PC-3 (cell line): ENCODE measurements around the gene NECAP2. TPM values are rescaled to one million over a fixed set of nuclear protein-coding genes. Genes with fewer than 3 reads are reported as not detected.
"Not testable (repeated sequence)": the region's sequence is repeated elsewhere in the genome, so short reads cannot be mapped to it uniquely, and the experiment has no call there.

ENCODE experiments used
- ATAC-seq: fragments of 200-7000 bp; cut with Tn5 transposase; 2 replicates; pipeline ENCODE4 v1.9.1; 2020; ENCODE audit warnings: mild to moderate bottlenecking, moderate library complexity
- BruUV-seq: library from RNA; stranded (reverse); fragments of 400-500 nt; replicated peaks from 2 replicates; lab custom pipeline; 2021; lab: Mats Ljungman, UMichigan
- CTCF ChIA-PET: fragments of 300-600 bp; sonication (Branson Sonifier 250); formaldehyde crosslinking; loops from one replicate; lab custom pipeline; 2022; ENCODE audit warnings: antibody characterized with exemption; lab: Charles Lee
- POLR2A ChIA-PET: fragments of 300-600 bp; sonication (Branson Sonifier 250); formaldehyde crosslinking; loops from one replicate; lab custom pipeline; 2022; ENCODE audit warnings: antibody characterized with exemption; ENCODE audit not compliant: unreplicated experiment; lab: Charles Lee
- DNase-seq: peaks from one replicate; pipeline ENCODE4 v3.0.0-alpha.2; 2015
- H2AFZ ChIP-seq: fragments of 300-600 bp; sonication (generic); 2 replicates; pipeline ENCODE4 v1.6.0; 2016; ENCODE audit warnings: antibody characterized with exemption, low read length
- H3F3A ChIP-seq: fragments of 300-600 bp; sonication (generic); one replicate; pipeline ENCODE4 v1.6.0; 2017; ENCODE audit warnings: antibody characterized with exemption, low read length, control low read depth, mild to moderate bottlenecking; ENCODE audit not compliant: unreplicated experiment
- H3K27ac ChIP-seq: fragments of 300-600 bp; sonication (generic); 2 replicates; pipeline ENCODE4 v1.5.1; 2016; ENCODE audit warnings: mild to moderate bottlenecking, low read length
- H3K27me3 ChIP-seq: fragments of 300-600 bp; sonication (generic); 2 replicates; pipeline ENCODE4 v1.6.1; 2016; ENCODE audit warnings: low read length, mixed read lengths
- H3K36me3 ChIP-seq: fragments of 300-600 bp; sonication (generic); 2 replicates; pipeline ENCODE4 v1.6.1; 2016; ENCODE audit warnings: low read depth, mixed run types, low read length, mixed read lengths
- H3K4me1 ChIP-seq: fragments of 300-600 bp; sonication (generic); 2 replicates; pipeline ENCODE4 v1.5.1; 2016; ENCODE audit warnings: low read length; ENCODE audit not compliant: insufficient read depth
- H3K4me2 ChIP-seq: fragments of 300-600 bp; sonication (generic); 2 replicates; pipeline ENCODE4 v1.6.0; 2016; ENCODE audit warnings: low read length
- H3K4me3 ChIP-seq: fragments of 300-600 bp; sonication (generic); 2 replicates; pipeline ENCODE4 v1.5.1; 2016; ENCODE audit warnings: mild to moderate bottlenecking, low read length, mixed read lengths
- H3K79me2 ChIP-seq: fragments of 300-600 bp; sonication (generic); 2 replicates; pipeline ENCODE4 v1.6.1; 2017; ENCODE audit warnings: low read length, mixed read lengths
- H3K9ac ChIP-seq: fragments of 300-600 bp; sonication (generic); 2 replicates; pipeline ENCODE4 v1.6.0; 2016; ENCODE audit warnings: mild to moderate bottlenecking, low read length
- H3K9me2 ChIP-seq: fragments of 300-600 bp; sonication (generic); replicated peaks from 2 replicates; pipeline ENCODE4 v1.6.1; 2016; ENCODE audit warnings: mixed run types, low read length, mixed read lengths
- H3K9me3 ChIP-seq: fragments of 300-600 bp; sonication (generic); 2 replicates; pipeline ENCODE4 v1.6.1; 2016; ENCODE audit warnings: low read length, mixed read lengths
- H4K20me1 ChIP-seq: fragments of 300-600 bp; sonication (generic); 2 replicates; pipeline ENCODE4 v1.6.1; 2016; ENCODE audit warnings: low read length, mixed read lengths
- CTCF ChIP-seq: fragments of 300-600 bp; sonication (generic); conservative IDR thresholded peaks from 2 replicates; pipeline ENCODE4 v1.5.1; 2017; ENCODE audit warnings: antibody characterized with exemption, low read depth, mild to moderate bottlenecking, low read length
- EZH2 ChIP-seq: fragments of 300-600 bp; sonication (generic); IDR thresholded peaks from one replicate; pipeline ENCODE4 v1.6.1; 2017; ENCODE audit warnings: antibody characterized with exemption, mild to moderate bottlenecking, low read length; ENCODE audit not compliant: unreplicated experiment
- EZH2phosphoT487 ChIP-seq: fragments of 300-600 bp; sonication (generic); IDR thresholded peaks from 2 replicates; pipeline ENCODE4 v1.6.1; 2018; ENCODE audit warnings: mild to moderate bottlenecking, antibody characterized with exemption, low read length, borderline replicate concordance
- intact Hi-C: fragments of 100-400 bp; cut with micrococcal nuclease; formaldehyde crosslinking; loops from 2 replicates; pipeline ENCODE4 v1.9.0; 2023
- total RNA-seq: library from RNA; depleted of rRNA; stranded (reverse); fragments of >200 nt; gene quantifications from 2 replicates; pipeline ENCODE4 v1.2.3, GENCODE V29; 2014

NECAP2 gene
- total RNA-seq, 1 experiment from 2014 or later, result 65.0 TPM

- H3K4me1 ChIP-seq, H3K9me3 ChIP-seq, intact Hi-C loops, CTCF ChIA-PET, H4K20me1 ChIP-seq, H3F3A ChIP-seq, H3K79me2 ChIP-seq, H3K4me2 ChIP-seq, H2AFZ ChIP-seq, H3K27me3 ChIP-seq, H3K4me3 ChIP-seq, H3K27ac ChIP-seq, H3K36me3 ChIP-seq, H3K9ac ChIP-seq, POLR2A ChIA-PET, BruUV-seq, H3K9me2 ChIP-seq: not testable (repeated sequence)
- ATAC-seq, result peak; percentile 55
- DNase-seq, result peak; percentile 3
- peak; percentile 30; the same call in 1 of the 2 replicates for TF ChIP-seq CTCF
Observed at GRCh38 chr1:16474891-16475290, 34.4 kb downstream of the NECAP2 start.

GRCh38 chr1:16475771-16476770 lies 35.5 kb downstream of the NECAP2 start:
- CTCF ChIA-PET, H4K20me1 ChIP-seq, H3K4me3 ChIP-seq, H3K9me3 ChIP-seq, POLR2A ChIA-PET, H3K36me3 ChIP-seq, H3F3A ChIP-seq, DNase-seq, H3K79me2 ChIP-seq, H2AFZ ChIP-seq, H3K4me1 ChIP-seq, H3K9ac ChIP-seq, H3K27ac ChIP-seq, BruUV-seq, intact Hi-C loops, H3K9me2 ChIP-seq, ATAC-seq, H3K27me3 ChIP-seq, H3K4me2 ChIP-seq: not testable (repeated sequence)

- H3F3A ChIP-seq, result no peaks in the 10 kb centered on the region
- no peaks in the 10 kb centered on the region for H3K79me2 ChIP-seq
- DNase-seq (no peak), ATAC-seq (no peak)
- no peaks in the 10 kb centered on the region for H3K4me1 ChIP-seq
- no peak overlapping the region for H2AFZ ChIP-seq
- H3K27ac ChIP-seq, result no peak overlapping the region
- H3K9me3 ChIP-seq, result no peaks in the 10 kb centered on the region
- H3K4me3 ChIP-seq, result no peak overlapping the region
- H3K4me2 ChIP-seq, result no peak overlapping the region
- intact Hi-C loops, result no loop called here
- H3K9ac ChIP-seq, result no peak overlapping the region
- no peaks in the 10 kb centered on the region for H3K9me2 ChIP-seq
- ChIA-PET POLR2A (no interaction called here), CTCF (no interaction called here)
- no peaks in the 10 kb centered on the region for H3K36me3 ChIP-seq
- H4K20me1 ChIP-seq, result no peaks in the 10 kb centered on the region
- H3K27me3 ChIP-seq, result no peaks in the 10 kb centered on the region
- no peak for TF ChIP-seq EZH2
- no peak for TF ChIP-seq CTCF
- TF ChIP-seq EZH2phosphoT487, result no peak
- BruUV-seq, result no TSS peak
Observed at GRCh38 chr1:16478091-16478490, 37.6 kb downstream of the NECAP2 start.

- H3K79me2 ChIP-seq, H3K9ac ChIP-seq, H3K9me2 ChIP-seq, H3K4me3 ChIP-seq, H3K27me3 ChIP-seq, H3K4me1 ChIP-seq, intact Hi-C loops, H3K27ac ChIP-seq, CTCF ChIA-PET, H2AFZ ChIP-seq, H3K4me2 ChIP-seq, BruUV-seq, ATAC-seq, DNase-seq, H3K9me3 ChIP-seq, H3K36me3 ChIP-seq, H4K20me1 ChIP-seq, POLR2A ChIA-PET, H3F3A ChIP-seq: not testable (repeated sequence)
Observed at GRCh38 chr1:16483146-16483545, 42.6 kb downstream of the NECAP2 start.
